ENCODE results near the gene OR10V1. TPM values are rescaled to one million over a fixed set of nuclear protein-coding genes. Genes with fewer than 3 reads are reported as not detected.

Gene OR10V1
- total and polyA plus RNA-seq, 2 of the 4 experiments (the other 2 are of a cell fraction): not detected

DNA sequence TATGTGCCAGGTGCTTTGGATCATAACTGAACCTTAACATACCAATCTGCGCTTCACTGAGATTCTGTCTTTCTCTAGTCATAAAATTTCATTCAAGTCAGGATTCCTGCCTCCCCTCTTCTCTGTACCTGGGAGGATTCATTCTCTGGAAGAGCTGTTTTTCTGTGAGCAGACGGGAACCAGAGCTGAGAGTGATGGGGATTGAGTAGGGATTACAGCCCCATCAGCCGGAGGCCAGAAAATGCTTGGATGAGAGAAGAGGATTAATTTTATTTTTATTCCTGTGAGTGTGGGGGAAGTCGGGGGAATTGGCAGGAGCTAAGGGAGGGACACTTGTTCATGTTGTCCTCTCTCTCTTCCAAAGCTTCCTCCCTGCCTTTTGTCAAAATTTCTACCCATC, 46.3 kb upstream of the OR10V1 start:
- Histone ChIP-seq H2AK5ac (ENCODE audit: low read depth, low read length) (no peak overlapping the region), H3K27me3 (ENCODE audit: control insufficient read depth, insufficient read depth, low read length) (no peaks in the 10 kb centered on the region), H4K20me1 (ENCODE audit: insufficient read depth, low read length) (peaks cover 9% of the 10 kb centered on the region; the same call in 1 of the 2 replicates), H3K9me1 (ENCODE audit: insufficient read depth, low read length) (peaks cover 5% of the 10 kb centered on the region; the same call in 1 of the 2 replicates), H3K27ac (ENCODE audit: insufficient read depth, low read length) (no peak overlapping the region), H3K14ac (replicated peaks; ENCODE audit: low read depth, low read length) (no peak overlapping the region), H3K9ac (ENCODE audit: low read depth, low read length) (no peak overlapping the region), H3K79me1 (ENCODE audit: low read depth in 1 of 2, low read length in 2 of 2) (peaks cover 0 to 25% of the 10 kb centered on the region in 2 experiments; a peak in 3 of 4 replicates), H2BK15ac (ENCODE audit: low read depth, low read length) (no peak overlapping the region), H3K18ac (ENCODE audit: low read depth, low read length) (no peak overlapping the region), H2AK9ac (replicated peaks; ENCODE audit: low read depth, low read length, poor library complexity) (no peak overlapping the region), H3K9me3 (ENCODE audit: control insufficient read depth, insufficient read depth, low read length) (no peaks in the 10 kb centered on the region), H4K8ac (ENCODE audit: low read depth in 2 of 2, low read length in 2 of 2) (no peak overlapping the region), H3K36me3 (ENCODE audit: control insufficient read depth, insufficient read depth, low read length) (no peaks in the 10 kb centered on the region), H3K4me2 (ENCODE audit: low read depth, low read length) (no peak overlapping the region), H2BK5ac (ENCODE audit: low read depth, low read length, poor library complexity, severe bottlenecking) (no peak overlapping the region), H2BK20ac (ENCODE audit: low read depth, low read length) (no peak overlapping the region), H3K4me3 (ENCODE audit: insufficient read depth, low read depth, low read length) (no peak overlapping the region), H3K23ac (ENCODE audit: low read depth, low read length) (no peak overlapping the region), H2AFZ (replicated peaks; ENCODE audit: low read length, poor library complexity) (no peak overlapping the region), H3K56ac (ENCODE audit: extremely low read depth, insufficient read depth, low read length) (no peak overlapping the region), H3K4ac (ENCODE audit: low read depth, low read length) (no peak overlapping the region), H2BK120ac (ENCODE audit: low read depth, low read length) (no peak overlapping the region), H3K4me1 (ENCODE audit: control insufficient read depth, insufficient read depth, low read length) (peaks cover 5% of the 10 kb centered on the region), H4K91ac (ENCODE audit: insufficient read depth, low read depth, low read length) (no peak overlapping the region), H4K5ac (ENCODE audit: low read depth, low read length) (no peak overlapping the region)
- no TSS peak for BruUV-seq (replicated peaks)
- no CpG with 5 or more reads among the region's 4 CpGs for WGBS, 2 experiments (ENCODE audit: extremely low coverage in 2 of 2, insufficient read length in 1 of 2)
- ATAC-seq (ENCODE audit: low read depth): no peak
- ChIA-PET POLR2A (ENCODE audit: unreplicated experiment) (no interaction called here), CTCF (no interaction called here)
- in situ Hi-C loops (cut with MboI; ENCODE audit: low sequenced_read_pairs) (loop anchor here (5.0 kb wide), 1 partner anchor 42 kb away; no protein-coding TSS in a partner anchor), dilution Hi-C loops (cut with HindIII; ENCODE audit: low sequenced_read_pairs, unreplicated experiment) (no loop called here), intact Hi-C loops (cut with micrococcal nuclease) (no loop called here)
- no peak for DNase-seq
- TF ChIP-seq RFX5 (IDR thresholded peaks at IDR 0.05; ENCODE audit: low read depth, low read length): no peak
- no peak for TF ChIP-seq CHD1 (IDR thresholded peaks at IDR 0.05; ENCODE audit: low read depth, low read length)
- TF ChIP-seq SMC3 (IDR thresholded peaks at IDR 0.05; ENCODE audit: low read depth, low read length): no peak
- no peak for TF ChIP-seq BHLHE40 (IDR thresholded peaks at IDR 0.05; ENCODE audit: low read depth, low read length)
- no peak for TF ChIP-seq ELK1 (IDR thresholded peaks at IDR 0.05; ENCODE audit: borderline replicate concordance, low read depth, low read length)
- no peak for TF ChIP-seq FOS (IDR thresholded peaks at IDR 0.05; ENCODE audit: low read depth, low read length)
- TF ChIP-seq MAZ (IDR thresholded peaks at IDR 0.05; ENCODE audit: borderline replicate concordance, low read depth, low read length): no peak
- no peak for TF ChIP-seq RAD21 (IDR thresholded peaks at IDR 0.05; ENCODE audit: low read length)
- TF ChIP-seq, protein P1, sequence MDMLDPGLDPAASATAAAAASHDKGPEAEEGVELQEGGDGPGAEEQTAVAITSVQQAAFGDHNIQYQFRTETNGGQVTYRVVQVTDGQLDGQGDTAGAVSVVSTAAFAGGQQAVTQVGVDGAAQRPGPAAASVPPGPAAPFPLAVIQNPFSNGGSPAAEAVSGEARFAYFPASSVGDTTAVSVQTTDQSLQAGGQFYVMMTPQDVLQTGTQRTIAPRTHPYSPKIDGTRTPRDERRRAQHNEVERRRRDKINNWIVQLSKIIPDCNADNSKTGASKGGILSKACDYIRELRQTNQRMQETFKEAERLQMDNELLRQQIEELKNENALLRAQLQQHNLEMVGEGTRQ (IDR thresholded peaks at IDR 0.05; ENCODE audit: low read depth, low read length): no peak
- TF ChIP-seq RCOR1 (IDR thresholded peaks at IDR 0.05; ENCODE audit: insufficient replicate concordance, low read length): no peak
- no peak for TF ChIP-seq MXI1 (IDR thresholded peaks at IDR 0.05; ENCODE audit: borderline replicate concordance, low read depth, low read length)
- TF ChIP-seq CEBPB (IDR thresholded peaks at IDR 0.05; ENCODE audit: low read depth, low read length): no peak
- TF ChIP-seq CTCF (conservative IDR thresholded peaks at IDR 0.05; ENCODE audit: low read depth, low read length): no peak
